Measurements from ENCODE around the gene LRCH1. TPM values are rescaled to one million over a fixed set of nuclear protein-coding genes. Genes with fewer than 3 reads are reported as not detected.

Gene LRCH1
- total and polyA plus RNA-seq, 2 of the 4 experiments (the other 2 are of a cell fraction), result 7.0 to 8.8 TPM

DNA sequence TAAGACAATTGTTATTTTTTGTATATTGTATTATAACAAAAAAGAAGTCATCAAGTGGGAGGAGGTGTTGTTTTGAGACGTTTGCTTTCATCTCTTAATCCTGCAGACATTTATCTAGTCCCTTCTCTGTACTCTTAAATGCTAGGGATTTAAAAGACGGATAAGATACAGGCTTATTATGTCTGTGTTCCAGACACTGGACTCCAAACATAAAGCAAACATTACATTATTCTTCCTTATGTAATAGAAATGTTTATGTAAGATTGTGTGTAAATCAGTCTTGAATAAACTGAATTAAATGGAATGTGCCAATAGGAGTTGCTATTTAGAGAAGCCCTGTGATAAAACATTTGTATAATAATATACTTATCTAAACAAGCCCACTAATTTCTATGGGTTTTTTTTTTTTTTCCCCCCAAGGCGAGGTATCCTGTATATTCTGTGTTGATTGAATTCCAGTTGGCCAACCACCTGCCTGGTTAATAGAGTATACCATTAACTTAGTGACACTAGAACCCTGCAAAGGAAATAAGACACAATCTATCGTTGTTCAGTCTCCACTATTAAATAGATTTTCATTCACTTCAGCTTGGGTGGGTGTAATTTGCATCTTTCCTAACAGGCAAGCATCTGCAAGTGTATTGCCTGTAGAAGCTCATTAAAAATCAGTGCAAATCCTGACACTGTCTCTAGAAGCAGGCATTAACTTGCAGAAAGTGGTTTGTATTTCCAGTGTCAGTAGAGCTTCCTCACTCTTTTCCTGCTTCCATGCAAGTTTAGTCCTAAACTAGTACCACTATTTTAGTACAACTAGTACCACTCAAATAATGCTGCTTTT is 69.0 kb downstream of the LRCH1 start:
- H3K18ac ChIP-seq (ENCODE audit: low read depth, low read length), result no peak overlapping the region
- H3K79me1 ChIP-seq (ENCODE audit: low read depth in 1 of 2, low read length in 2 of 2), result peaks cover 25 to 73% of the 10 kb centered on the region in 2 experiments
- no peak overlapping the region for H2BK120ac ChIP-seq (ENCODE audit: low read depth, low read length)
- H2BK15ac ChIP-seq (ENCODE audit: low read depth, low read length), result no peak overlapping the region
- H2AK9ac ChIP-seq (replicated peaks; ENCODE audit: low read depth, low read length, poor library complexity), result no peak overlapping the region
- no peak overlapping the region for H2BK20ac ChIP-seq (ENCODE audit: low read depth, low read length)
- dilution Hi-C loops (cut with HindIII; ENCODE audit: low sequenced_read_pairs, unreplicated experiment), result no loop called here
- H3K56ac ChIP-seq (ENCODE audit: extremely low read depth, insufficient read depth, low read length), result no peak overlapping the region
- H3K4me2 ChIP-seq (ENCODE audit: low read depth, low read length), result no peak overlapping the region
- no peak overlapping the region for H3K27ac ChIP-seq (ENCODE audit: insufficient read depth, low read length)
- H3K23ac ChIP-seq (ENCODE audit: low read depth, low read length), result no peak overlapping the region
- H2BK5ac ChIP-seq (ENCODE audit: low read depth, low read length, poor library complexity, severe bottlenecking), result no peak overlapping the region
- in situ Hi-C loops (cut with MboI; ENCODE audit: low sequenced_read_pairs), result no loop called here
- H3K9ac ChIP-seq (ENCODE audit: low read depth, low read length), result no peak overlapping the region
- CTCF ChIA-PET, result interaction anchor here (0.6 to 0.7 kb wide), 2 partner anchors 7 to 1340 kb away, joined by 3 read pairs; no protein-coding TSS in a partner anchor
- H3K27me3 ChIP-seq (ENCODE audit: control insufficient read depth, insufficient read depth, low read length), result no peaks in the 10 kb centered on the region
- no peak for TF ChIP-seq MXI1 (IDR thresholded peaks at IDR 0.05; ENCODE audit: borderline replicate concordance, low read depth, low read length)
- TF ChIP-seq CHD1 (IDR thresholded peaks at IDR 0.05; ENCODE audit: low read depth, low read length), result no peak
- no peak for TF ChIP-seq RCOR1 (IDR thresholded peaks at IDR 0.05; ENCODE audit: insufficient replicate concordance, low read length)
- no peak for TF ChIP-seq CEBPB (IDR thresholded peaks at IDR 0.05; ENCODE audit: low read depth, low read length)
- TF ChIP-seq, protein P1, sequence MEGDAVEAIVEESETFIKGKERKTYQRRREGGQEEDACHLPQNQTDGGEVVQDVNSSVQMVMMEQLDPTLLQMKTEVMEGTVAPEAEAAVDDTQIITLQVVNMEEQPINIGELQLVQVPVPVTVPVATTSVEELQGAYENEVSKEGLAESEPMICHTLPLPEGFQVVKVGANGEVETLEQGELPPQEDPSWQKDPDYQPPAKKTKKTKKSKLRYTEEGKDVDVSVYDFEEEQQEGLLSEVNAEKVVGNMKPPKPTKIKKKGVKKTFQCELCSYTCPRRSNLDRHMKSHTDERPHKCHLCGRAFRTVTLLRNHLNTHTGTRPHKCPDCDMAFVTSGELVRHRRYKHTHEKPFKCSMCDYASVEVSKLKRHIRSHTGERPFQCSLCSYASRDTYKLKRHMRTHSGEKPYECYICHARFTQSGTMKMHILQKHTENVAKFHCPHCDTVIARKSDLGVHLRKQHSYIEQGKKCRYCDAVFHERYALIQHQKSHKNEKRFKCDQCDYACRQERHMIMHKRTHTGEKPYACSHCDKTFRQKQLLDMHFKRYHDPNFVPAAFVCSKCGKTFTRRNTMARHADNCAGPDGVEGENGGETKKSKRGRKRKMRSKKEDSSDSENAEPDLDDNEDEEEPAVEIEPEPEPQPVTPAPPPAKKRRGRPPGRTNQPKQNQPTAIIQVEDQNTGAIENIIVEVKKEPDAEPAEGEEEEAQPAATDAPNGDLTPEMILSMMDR (conservative IDR thresholded peaks at IDR 0.05; ENCODE audit: low read depth, low read length), result no peak
- no peak for TF ChIP-seq MAFK (IDR thresholded peaks at IDR 0.05; ENCODE audit: low read depth, low read length)
- TF ChIP-seq, protein P2, sequence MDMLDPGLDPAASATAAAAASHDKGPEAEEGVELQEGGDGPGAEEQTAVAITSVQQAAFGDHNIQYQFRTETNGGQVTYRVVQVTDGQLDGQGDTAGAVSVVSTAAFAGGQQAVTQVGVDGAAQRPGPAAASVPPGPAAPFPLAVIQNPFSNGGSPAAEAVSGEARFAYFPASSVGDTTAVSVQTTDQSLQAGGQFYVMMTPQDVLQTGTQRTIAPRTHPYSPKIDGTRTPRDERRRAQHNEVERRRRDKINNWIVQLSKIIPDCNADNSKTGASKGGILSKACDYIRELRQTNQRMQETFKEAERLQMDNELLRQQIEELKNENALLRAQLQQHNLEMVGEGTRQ (IDR thresholded peaks at IDR 0.05; ENCODE audit: low read depth, low read length), result no peak
- no peak for TF ChIP-seq MAZ (IDR thresholded peaks at IDR 0.05; ENCODE audit: borderline replicate concordance, low read depth, low read length)
- TF ChIP-seq, protein P3, sequence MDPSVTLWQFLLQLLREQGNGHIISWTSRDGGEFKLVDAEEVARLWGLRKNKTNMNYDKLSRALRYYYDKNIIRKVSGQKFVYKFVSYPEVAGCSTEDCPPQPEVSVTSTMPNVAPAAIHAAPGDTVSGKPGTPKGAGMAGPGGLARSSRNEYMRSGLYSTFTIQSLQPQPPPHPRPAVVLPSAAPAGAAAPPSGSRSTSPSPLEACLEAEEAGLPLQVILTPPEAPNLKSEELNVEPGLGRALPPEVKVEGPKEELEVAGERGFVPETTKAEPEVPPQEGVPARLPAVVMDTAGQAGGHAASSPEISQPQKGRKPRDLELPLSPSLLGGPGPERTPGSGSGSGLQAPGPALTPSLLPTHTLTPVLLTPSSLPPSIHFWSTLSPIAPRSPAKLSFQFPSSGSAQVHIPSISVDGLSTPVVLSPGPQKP (IDR thresholded peaks at IDR 0.05; ENCODE audit: borderline replicate concordance, low read depth, low read length), result no peak
- no peak for TF ChIP-seq SMC3 (IDR thresholded peaks at IDR 0.05; ENCODE audit: low read depth, low read length)
- TF ChIP-seq FOS (IDR thresholded peaks at IDR 0.05; ENCODE audit: low read depth, low read length), result no peak
- TF ChIP-seq RAD21 (IDR thresholded peaks at IDR 0.05; ENCODE audit: low read length), result no peak
- peaks cover 30% of the 10 kb centered on the region for H4K20me1 ChIP-seq (ENCODE audit: insufficient read depth, low read length)
- H3K9me1 ChIP-seq (ENCODE audit: insufficient read depth, low read length), result peaks cover 22% of the 10 kb centered on the region
- intact Hi-C loops (cut with micrococcal nuclease), result no loop called here
- H3K4me3 ChIP-seq (ENCODE audit: insufficient read depth, low read depth, low read length), result no peak overlapping the region
- no peak overlapping the region for H4K91ac ChIP-seq (ENCODE audit: insufficient read depth, low read depth, low read length)
- H3K4ac ChIP-seq (ENCODE audit: low read depth, low read length), result no peak overlapping the region
- no peaks in the 10 kb centered on the region for H3K36me3 ChIP-seq (ENCODE audit: control insufficient read depth, insufficient read depth, low read length)
- peaks cover 16% of the 10 kb centered on the region for H3K4me1 ChIP-seq (ENCODE audit: control insufficient read depth, insufficient read depth, low read length)
- H2AK5ac ChIP-seq (ENCODE audit: low read depth, low read length), result no peak overlapping the region
- POLR2A ChIA-PET (ENCODE audit: unreplicated experiment), result interaction anchor here (0.5 kb wide), 1 partner anchor 36 kb away, joined by 4 read pairs; no protein-coding TSS in a partner anchor
- H3K14ac ChIP-seq (replicated peaks; ENCODE audit: low read depth, low read length), result no peak overlapping the region
- DNase-seq, result no peak
- no peak for ATAC-seq (ENCODE audit: low read depth)
- no peak overlapping the region for H2AFZ ChIP-seq (replicated peaks; ENCODE audit: low read length, poor library complexity)
- H4K8ac ChIP-seq (ENCODE audit: low read depth in 2 of 2, low read length in 2 of 2), result no peak overlapping the region
- no CpG with 5 or more reads among the region's 4 CpGs for WGBS, 2 experiments (ENCODE audit: extremely low coverage in 2 of 2, insufficient read length in 1 of 2)
- no TSS peak for BruUV-seq (replicated peaks)
- no peak overlapping the region for H4K5ac ChIP-seq (ENCODE audit: low read depth, low read length)
- H3K9me3 ChIP-seq (ENCODE audit: control insufficient read depth, insufficient read depth, low read length), result no peaks in the 10 kb centered on the region
